GM19328 (cell line): ENCODE results near the gene KLHL10.
"Not testable (repeated sequence)": the region's sequence is repeated elsewhere in the genome, so short reads cannot be mapped to it uniquely, and the experiment has no call there.

Experiments used
- ATAC-seq: cut with Tn5 transposase; IDR thresholded peaks from one replicate; pipeline ENCODE4 v1.9.1; 2021; ENCODE audit warnings: mild to moderate bottlenecking, moderate library complexity; ENCODE audit not compliant: unreplicated experiment

Gene KLHL10

DNA sequence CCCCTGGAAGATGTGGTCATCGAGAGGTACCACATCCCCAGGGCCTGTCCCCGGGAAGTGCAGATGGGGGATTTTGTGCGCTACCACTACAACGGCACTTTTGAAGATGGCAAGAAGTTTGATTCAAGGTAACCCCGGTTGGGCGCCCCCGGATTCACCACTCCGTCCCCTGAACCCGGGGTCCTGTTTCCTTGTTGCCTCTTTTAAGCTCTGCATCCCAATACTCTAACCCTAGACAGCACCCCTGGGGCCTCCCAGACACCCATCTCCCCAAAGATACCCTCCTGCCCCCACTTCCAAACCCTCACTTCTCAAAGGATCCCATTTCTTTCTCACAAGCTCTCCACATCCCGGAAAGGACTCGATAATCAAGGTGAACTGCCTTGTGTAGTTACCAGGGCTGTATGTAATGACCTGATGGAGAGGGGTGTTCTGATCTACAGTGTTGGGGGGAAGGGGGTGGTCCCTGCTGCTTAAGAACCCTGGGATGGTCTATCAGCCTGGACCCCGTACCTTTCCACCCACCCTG, 24.4 kb upstream of the KLHL10 start:
- no peak for ATAC-seq

DNA sequence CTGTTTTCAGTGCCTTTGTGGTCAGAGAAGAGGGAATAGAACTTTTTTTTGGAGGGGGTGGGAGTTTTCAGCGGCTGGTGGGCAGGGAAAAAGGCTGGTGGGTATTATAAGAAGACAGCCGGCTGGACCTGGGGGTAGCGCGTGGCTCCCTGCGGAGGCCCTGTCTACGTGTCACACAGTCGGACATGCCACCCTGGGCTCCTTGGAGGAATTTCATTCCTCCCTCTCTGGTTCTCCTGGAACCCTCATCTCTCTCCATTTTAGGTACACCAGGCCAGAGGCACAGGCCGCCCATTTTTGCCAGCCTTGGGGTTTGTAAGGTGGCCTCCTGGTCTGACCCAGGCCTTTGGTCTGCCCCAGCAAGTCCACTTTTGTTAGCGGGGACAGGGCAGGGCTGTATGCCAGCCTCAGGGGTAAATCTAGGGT, 23.9 kb upstream of the KLHL10 start:
- ATAC-seq = no peak

DNA sequence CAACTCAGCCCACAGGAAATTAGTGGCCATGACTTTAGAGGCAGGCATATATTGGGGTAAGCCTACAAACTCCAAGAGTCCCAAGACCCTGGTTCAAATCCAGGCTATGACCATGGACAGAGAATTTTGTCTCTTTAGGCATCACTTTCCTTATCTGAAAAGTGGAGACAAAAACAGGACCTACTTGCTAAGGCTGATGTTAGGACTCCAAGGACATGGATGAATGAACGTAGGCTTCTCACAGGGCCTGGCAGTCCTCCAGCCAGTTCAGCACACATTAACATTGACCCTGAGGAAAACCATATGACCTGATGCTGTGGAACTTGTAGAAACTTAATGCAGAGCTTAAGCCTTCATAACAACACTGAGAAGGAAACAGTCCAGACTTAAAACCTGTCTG, 23.4 kb upstream of the KLHL10 start:
- no peak for ATAC-seq

DNA sequence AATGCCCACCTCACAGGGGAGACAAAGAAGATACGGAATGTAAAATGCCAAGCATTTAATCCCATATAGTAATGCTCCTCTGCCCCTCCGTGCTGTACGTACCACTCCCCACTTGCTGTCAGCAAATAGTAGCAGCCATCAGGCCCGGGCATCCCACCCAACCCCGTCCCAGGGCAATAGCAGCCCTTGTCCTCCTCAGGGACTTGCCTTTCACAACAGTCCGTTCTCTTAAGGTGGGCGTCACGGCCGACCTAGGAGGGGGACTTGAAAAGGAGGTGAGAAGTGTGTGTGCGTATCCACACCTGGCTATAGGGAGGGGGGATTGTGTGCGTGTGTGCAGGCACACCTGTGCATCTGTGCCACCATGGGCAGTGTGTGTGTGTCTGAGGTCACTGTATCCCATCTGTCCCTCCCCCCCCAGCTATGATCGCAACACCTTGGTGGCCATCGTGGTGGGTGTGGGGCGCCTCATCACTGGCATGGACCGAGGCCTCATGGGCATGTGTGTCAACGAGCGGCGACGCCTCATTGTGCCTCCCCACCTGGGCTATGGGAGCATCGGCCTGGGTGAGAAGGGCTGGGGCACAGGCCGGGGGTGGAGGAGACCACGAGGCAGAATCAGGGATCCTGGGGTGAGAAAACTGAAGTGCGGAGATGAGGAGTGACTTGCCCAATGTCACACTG, 20.8 kb upstream of the KLHL10 start:
- no peak for ATAC-seq

- no peak for ATAC-seq
These were observed 19.6 kb upstream of the KLHL10 start for GRCh38 chr17:41818024-41818423.

GRCh38 chr17:41821776-41822175, 15.8 kb upstream of the KLHL10 start:
- ATAC-seq = no peak

DNA sequence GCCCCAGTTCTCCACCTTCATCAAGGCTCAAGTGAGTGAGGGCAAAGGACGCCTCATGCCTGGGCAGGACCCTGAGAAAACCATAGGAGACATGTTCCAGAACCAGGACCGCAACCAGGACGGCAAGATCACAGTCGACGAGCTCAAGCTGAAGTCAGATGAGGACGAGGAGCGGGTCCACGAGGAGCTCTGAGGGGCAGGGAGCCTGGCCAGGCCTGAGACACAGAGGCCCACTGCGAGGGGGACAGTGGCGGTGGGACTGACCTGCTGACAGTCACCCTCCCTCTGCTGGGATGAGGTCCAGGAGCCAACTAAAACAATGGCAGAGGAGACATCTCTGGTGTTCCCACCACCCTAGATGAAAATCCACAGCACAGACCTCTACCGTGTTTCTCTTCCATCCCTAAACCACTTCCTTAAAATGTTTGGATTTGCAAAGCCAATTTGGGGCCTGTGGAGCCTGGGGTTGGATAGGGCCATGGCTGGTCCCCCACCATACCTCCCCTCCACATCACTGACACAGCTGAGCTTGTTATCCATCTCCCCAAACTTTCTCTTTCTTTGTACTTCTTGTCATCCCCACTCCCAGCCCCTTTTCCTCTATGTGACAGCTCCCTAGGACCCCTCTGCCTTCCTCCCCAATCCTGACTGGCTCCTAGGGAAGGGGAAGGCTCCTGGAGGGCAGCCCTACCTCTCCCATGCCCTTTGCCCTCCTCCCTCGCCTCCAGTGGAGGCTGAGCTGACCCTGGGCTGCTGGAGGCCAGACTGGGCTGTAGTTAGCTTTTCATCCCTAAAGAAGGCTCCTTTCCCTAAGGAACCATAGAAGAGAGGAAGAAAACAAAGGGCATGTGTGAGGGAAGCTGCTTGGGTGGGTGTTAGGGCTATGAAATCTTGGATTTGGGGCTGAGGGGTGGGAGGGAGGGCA, 15.1 kb upstream of the KLHL10 start:
- no peak for ATAC-seq

DNA sequence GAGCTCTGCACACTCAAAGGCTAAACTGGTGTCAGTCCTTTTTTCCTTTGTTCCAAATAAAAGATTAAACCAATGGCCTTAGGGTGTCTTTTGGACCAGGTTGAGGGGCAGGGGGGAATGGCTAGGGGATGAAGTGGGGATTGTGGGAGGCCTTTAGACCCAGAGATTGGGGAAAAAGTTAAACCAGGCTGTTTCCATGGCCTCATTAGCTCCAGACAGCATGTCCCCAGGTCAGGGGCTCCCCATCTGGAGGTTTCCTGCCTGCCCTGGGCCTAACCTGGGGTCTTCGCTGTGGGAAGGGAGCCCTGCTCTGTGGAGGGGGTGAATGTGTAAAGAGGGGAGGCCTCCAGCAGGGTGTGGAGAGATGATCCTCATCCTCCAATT, 14.5 kb upstream of the KLHL10 start:
- ATAC-seq = no peak

- ATAC-seq = no peak
These were observed 14.0 kb upstream of the KLHL10 start for GRCh38 chr17:41823580-41823979.

DNA sequence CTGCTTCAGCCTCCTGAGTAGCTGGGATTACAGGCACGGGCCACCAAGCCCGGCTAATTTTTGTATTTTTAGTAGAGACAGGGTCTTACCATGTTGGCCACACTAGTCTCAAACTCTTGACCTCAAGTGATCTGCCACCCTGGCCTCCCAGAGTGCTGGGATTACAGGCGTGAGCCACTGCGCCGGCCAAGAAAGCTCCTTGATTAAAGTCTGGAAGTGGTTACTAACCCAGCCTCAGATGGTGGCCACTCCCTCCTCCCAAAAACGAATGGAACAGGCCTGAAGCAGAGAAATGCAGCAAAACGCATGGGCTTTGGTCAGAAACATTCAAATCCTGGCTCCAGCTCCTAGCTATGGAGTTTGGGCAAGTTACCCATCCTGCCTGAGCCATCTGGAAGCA, 13.5 kb upstream of the KLHL10 start:
- ATAC-seq = no peak

- no peak for ATAC-seq
These were observed 12.3 kb upstream of the KLHL10 start for GRCh38 chr17:41825175-41825845.

DNA sequence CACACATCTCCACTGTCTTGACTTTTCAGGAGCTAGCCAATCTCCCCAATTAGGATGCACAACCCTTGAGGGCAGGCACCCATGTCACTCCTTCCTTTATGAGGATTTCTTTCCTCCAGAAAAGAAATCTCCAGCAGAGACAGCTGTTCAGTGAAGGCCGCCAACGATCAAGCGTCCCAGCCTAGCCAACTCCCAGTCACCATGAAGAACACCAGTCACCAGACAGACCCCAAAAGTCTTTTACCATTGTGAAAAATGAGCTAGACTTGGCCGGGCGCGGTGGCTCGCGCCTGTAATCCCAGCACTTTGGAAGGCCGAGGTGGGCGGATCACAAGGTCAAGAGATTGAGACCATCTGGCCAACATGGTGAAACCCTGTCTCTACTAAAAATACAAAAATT, 7.7 kb upstream of the KLHL10 start:
- ATAC-seq = not testable (repeated sequence)

- ATAC-seq = no peak
These were observed 2.3 kb upstream of the KLHL10 start for GRCh38 chr17:41835214-41835799.

GRCh38 chr17:41835800-41836549, 1.6 kb upstream of the KLHL10 start, which contains the start of gene NT5C3B:
Gene NT5C3B (minus strand): TSS chr17:41836232. CDS start chr17:41836193, 39 bp downstream.
- ATAC-seq = no peak

- no peak for ATAC-seq
These were observed 952 bp upstream of the KLHL10 start for GRCh38 chr17:41836550-41837196.

GRCh38 chr17:41839448-41839847, 1.8 kb downstream of the KLHL10 start:
- ATAC-seq = not testable (repeated sequence)

DNA sequence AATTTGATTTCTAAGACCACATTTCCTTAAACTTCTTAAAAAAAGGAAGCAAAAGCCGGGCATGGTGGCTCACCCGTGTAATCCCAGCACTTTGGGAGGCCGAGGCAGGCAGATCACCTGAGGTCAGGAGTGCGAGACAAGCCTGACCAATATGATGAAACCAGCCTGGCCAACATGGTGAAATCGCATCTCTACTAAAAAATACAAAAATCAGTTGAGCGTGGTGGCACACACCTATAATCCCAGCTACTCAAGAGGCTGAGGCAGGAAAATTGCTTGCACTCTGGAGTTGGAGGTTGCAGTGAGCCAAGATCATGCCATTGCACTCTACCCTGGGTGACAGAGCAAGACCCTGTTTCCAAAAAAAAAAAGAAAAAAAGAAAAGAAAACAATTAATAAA, 3.2 kb downstream of the KLHL10 start:
- not testable (repeated sequence) for ATAC-seq

- ATAC-seq = no peak
These were observed 7.3 kb downstream of the KLHL10 start for GRCh38 chr17:41844971-41845370.

- no peak for ATAC-seq
These were observed 11.2 kb downstream of the KLHL10 start for GRCh38 chr17:41848788-41849187.
